ENCODE measurements around the gene REG4.

- no peak for TF ChIP-seq MYC (IDR thresholded peaks at IDR 0.05; ENCODE audit: low read depth, low read length)
- no peak for TF ChIP-seq CTCF (IDR thresholded peaks at IDR 0.05; ENCODE audit: low read depth, low read length)
- TF ChIP-seq MAX (IDR thresholded peaks at IDR 0.05; ENCODE audit: low read depth, low read length): no peak
Measured at GRCh38 chr1:119822406-119822805, 11.1 kb upstream of the REG4 start.

Measured in NB4 (cell line).